NCI-H2107 (cell line): ENCODE results near the gene ATP5F1B.
"Not testable (repeated sequence)": the region's sequence is repeated elsewhere in the genome, so short reads cannot be mapped to it uniquely, and the experiment has no call there.

Experiments
- DNase-seq: peaks from one replicate; lab custom pipeline; 2025; lab: John Stamatoyannopoulos, UW

The ATP5F1B gene

DNA sequence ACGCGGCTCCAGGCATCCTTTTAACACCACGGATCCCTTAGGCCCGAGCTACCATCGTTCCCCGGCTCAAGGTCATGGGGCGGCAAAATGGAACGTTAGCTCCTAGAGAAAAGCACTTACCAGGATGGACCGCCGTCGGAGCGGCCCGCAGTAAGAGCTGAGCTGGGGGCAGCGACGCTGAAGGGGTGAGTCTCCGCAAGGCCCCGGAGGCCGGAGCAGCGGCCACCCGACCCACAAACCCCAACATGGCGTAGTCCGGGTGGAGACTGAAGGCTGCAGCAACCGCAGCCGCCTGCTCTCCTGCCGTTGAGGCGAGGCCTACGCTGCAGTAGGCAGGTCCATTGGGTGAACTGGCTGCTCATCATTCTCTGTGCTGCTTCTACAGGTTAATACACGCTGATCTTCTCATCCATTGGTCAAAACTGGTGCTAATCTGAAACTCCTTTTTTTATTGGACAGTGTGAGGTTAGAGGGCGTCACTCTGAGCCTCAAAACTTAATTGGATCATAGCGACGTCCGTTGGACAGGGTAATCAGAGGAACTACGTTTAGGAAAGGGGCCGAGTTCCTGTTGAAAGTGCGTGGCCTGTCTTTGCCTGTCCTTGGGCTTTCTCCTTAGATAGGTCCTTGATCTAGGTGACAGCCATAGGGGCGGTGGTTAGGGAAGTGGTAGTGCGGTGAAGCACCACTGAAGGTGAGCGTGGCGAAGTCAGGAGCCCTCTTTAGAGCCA lies at the start of gene ATP5F1B:
Gene ATP5F1B (minus strand): TSS at position 268 of the 730 bp plus-strand sequence. CDS start 21 bp downstream, at position 247.
- DNase-seq = peak; percentile 93

DNA sequence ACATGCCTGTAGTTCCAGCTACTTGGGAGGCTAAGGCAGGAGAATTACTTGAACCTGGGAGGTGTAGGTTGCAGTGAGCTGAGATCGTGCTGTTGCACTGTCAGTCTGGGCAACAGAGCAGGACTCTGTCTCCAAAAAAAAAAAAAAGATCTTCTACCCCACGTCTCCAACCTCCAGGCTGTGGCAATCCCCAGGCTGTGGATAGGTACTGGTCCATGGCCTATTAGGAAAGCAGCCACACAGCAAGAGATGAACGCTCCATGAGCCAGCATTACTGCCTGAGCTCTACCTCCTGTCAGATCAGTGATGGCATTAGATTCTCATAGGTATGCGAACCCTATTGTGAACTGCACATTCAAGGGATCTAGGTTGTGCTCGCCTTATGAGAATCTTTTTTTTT lies 48.4 kb upstream of the ATP5F1B start:
- DNase-seq = no peak

DNA sequence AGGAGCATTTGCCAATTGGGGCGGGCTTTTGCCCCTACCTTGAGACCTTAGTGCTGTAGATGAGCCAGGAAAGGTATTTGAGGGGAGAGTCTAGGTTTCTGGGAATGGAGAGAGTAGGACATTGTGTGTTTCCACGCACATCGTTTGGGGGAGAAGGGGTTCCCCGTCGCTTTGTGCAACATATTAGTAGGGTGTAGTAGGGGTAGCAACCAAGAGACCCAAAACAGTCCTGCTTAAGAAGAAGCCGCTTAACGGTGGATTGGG lies 43.0 kb upstream of the ATP5F1B start:
- no peak for DNase-seq

DNA sequence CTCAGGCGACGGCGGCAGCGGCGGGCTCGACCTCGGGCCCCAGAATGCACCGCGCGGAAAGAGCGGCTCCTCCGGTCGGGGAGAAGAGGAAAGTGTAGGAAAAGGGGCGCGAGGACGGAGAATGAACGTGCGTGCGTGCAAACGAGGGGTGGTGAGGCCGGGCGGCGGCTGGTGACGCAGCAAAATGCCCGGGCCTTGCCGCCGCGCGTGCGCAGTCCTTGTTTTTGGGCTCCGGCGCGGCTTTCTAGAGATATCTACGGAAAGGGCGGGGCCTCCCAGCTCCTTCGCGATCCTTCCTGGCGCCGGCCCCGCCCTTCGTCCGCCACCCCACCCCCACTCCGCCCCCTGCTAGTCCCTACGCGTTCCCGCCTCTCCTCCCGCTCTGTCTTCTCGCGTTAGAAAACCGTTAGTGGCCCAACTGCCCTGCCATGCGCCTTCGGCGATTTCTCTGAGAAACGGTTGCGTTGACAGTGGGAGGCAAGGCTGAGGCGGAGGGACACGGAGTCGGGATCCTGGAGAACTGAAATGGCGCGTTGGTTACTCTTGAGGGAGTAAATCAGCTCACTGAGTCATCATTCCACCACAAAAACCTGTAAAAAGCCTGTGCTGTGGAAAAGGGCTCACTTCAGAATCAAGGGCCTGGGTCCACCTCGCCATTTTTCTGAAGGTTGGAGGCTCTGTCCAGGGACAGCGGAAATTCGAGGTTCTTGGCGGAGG lies 42.5 kb upstream of the ATP5F1B start, which contains the start of gene PTGES3:
Gene PTGES3 (minus strand): TSS at position 156 of the 717 bp plus-strand sequence. CDS start 285 bp downstream, outside the sequence.
- DNase-seq = peak; percentile 97

DNA sequence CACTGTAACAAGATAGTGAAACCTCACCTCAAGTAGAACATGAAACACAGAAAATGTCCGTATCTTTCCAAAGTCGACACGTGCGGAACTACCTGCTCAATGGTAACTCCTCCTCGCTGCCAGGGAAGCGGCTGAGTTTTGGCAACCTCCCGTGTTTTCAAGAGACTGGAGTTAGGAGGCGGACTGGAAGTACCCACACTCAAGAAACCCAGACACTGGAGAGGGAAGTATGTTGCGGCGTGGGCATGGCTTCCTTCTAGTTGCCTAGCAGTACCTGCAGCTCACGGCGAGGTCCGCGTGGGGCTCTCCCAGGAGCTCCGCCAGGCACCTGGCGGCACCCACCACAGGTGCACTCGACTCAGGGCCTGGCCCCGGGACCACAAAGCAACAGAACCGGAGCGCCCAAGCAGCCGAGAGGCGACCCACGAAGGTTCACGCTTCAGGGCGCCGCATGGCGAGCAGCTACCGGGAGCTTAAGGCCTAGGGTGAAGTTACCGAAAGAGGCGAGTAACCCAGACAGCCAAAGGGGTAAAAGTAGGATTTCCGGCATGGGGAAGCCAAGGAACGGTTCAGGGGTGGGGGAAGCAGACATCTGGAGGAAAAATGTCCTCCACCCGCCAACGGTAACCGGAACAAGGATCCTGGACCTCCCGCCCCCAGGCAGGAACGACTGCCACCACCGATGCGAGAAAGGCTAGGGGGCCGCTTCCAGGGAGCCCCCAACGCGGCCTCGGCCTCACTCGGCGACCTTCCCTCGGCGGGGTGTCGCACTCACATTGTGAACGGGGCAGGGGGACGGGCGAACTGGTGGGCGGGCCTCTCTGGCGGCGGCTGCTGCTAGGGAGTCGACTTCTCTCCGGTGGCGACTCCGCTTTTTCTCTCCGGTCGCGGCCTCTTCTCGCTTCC lies 41.7 kb upstream of the ATP5F1B start:
- peak; percentile 27 for DNase-seq

DNA sequence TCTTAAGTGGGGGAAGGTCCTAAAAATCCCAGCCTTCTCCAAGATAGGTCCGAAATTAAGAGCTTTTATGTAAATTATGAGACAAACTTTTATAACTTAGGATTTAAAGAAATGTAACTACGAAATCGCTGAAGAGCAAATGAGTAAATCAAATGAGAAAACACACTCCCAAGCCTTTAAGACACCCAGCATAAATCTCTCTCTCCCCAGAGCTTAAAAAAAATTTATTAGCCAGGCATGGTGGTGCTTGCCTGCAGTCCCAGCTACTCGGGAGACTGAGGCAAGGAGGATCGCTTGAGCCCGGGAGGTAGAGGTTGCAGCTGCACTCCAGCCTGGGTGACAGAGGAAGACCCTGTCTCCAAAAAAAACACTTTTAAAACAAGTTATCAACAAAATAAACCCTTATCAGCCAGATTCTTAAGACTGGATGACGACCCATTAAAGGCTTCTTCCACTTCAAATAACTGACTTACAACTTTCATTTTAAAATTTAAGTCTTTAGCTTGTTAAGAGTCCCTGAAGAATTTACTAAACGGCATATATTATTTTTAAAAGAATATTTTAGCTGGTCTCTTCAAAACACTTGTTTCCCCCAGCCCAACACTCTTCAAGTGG lies 39.1 kb upstream of the ATP5F1B start:
- no peak for DNase-seq

DNA sequence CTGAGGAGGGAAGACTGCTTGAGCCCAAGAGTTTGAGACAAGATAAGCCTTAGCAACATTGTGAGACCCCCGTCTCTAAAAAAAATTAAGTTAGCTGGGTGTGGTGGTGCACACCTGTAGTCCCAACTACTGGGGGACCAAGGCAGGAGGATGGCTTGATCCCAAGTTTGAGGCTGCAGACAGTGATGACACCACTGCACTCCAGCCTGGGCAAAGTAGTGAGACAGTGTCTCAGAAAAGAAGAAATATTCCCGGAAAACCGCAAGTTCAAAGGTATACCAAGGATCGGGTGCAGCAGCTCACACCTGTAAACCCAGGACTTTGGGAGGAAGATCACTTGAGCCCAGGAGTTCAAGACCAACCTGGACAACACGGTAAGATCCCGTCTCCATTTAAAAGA lies 36.5 kb upstream of the ATP5F1B start:
- no peak for DNase-seq

DNA sequence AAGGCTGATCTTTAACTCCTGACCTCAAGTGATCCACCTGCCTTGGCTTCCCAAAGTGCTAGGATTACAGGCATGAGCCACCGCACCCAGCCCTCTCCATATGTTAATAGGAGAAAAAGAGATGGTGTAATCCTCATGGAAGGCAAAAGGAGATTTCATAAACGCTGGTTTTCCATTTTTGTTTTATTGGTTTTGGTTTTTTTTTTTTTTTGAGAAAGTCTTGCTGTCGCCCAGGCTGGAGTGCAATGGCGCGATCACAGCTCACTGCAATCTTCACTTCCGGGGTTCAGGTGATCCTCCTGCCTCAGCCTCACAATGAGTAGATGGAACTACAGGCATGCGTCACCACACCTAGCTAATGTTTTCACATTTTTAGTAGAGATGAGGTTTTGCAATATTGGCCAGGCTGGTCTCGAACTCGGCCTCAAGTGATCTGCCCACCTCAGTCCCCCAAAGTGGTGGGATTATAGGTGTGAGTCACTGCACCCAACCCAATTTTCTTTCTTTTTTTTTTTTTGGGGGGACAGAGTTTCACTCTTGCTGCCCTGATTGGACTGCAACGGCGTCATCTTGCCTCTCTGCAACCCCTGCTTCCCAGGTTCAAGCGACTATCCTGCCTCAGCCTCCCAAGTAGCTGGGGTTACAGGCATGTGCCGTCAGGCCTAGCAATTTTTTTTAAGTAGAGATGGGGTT lies 34.2 kb upstream of the ATP5F1B start:
- no peak for DNase-seq

DNA sequence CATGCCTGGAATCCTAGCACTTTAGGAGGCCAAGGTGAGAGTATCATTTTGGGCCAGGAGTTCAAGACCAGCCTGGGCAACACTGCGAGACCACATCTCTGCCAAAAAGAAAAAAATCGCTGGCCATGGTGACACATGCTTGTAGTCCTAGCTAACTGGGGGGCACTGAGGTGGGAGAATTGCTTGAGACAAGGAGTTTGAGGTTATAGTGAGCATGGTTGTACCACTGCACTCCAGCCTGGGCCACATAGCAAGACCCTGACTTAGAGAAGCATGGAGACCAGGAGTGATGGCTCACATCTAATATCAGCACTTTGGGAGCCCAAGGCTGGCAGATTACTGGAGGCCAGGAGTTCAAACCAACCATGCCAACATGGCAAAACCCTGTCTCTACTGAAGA lies 33.1 kb upstream of the ATP5F1B start:
- no peak for DNase-seq

DNA sequence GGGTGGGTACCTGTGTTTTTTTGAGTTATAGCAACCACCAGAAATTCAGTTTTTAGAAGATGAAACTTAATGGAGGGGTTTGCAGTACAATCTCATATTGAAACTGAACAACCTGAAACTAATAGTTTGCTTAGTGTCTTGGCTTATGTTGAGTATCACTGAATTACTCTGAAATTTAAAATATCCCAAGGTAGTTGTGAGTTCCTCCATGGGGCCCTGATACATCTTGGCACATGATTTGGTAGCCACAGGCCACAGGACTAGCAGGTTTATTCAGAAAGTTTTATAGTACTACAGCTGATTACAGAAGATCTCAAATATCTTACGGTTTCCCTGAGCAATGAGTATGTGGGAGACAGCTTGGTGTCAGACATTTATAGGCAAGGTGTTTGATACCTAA lies 31.9 kb upstream of the ATP5F1B start:
- DNase-seq = no peak

DNA sequence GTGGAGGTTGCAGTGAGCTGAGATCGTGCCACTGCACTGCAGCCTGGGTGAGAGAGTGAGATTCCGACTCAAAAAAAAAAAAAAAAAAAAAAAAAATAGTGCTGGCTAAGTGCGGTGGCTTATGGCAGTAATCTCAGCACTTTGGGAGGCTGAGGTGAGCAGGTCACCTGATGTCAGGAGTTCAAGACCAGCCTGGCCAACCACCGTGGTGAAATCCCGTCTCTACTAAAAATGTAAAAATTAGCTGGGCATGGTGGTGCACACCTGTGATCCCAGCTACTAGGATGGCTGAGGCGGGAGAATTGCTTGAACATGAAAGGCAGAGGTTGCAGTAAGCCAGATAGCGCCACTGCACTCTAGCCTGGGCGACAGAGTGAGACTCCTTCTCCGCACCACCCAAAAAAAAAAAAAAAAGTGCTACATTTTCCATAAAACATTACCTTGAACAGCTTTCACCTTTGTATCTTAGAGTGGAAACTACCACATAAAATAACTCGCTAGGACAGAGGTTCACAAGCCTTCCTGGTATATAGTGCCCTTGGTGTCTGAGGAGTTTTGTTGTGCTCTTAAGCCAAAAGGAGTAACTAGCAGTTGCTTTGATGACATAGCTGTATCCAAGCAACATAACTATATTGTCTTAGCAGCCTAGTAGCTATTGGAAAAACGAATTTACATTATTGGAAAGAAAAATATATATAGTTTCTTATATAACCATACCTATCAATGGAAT lies 31.2 kb upstream of the ATP5F1B start:
- DNase-seq = no peak

DNA sequence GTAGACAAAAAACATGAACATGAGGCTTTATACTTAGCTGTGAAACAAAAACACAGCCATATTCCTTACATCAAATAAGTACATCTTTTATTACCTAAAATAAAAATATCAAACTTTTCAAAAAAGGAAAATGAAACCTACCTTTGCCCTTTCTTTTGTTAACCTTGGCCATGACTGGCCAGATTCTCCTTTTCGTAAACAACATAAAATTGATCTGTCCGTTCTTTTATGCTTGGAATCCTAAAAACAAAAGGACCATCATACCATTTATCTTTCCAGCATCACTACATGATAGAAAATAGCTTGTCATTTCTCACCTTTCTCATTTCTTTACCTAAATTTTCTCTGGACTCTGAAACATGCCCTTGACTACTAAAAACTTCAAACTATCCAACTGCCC lies 25.8 kb upstream of the ATP5F1B start:
- no peak for DNase-seq

DNA sequence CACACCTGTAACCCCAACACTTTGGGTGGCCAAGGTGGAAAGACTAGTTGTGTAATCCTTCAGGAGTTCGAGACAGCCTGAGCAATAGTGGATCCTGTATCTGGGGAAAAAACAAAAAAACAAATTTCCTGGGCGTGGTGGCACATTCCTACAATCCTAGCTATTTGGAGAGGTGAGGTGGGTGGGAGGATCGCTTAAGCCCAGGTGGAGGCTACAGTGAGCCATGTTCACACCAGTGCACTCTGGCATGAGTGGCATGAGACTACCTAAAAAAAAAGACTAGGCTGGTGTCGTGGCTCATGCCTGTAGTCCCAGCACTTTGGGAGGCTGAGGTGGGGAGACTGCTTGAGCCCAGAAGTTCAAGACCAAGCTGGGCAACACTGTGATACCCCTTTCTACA lies 25.1 kb upstream of the ATP5F1B start:
- no peak for DNase-seq

DNA sequence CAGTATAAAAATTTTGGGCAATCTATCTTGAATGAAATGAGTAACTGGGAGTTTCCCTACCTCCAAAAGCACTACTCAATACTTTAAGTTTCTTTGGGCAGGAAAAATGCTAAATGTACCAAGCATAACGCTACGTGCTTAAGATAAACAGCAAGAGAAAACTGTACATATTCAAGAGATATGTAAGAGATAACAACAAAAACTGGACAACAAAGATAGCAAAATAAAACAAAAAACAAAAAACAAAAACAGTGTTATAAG lies 22.3 kb upstream of the ATP5F1B start:
- DNase-seq = no peak

DNA sequence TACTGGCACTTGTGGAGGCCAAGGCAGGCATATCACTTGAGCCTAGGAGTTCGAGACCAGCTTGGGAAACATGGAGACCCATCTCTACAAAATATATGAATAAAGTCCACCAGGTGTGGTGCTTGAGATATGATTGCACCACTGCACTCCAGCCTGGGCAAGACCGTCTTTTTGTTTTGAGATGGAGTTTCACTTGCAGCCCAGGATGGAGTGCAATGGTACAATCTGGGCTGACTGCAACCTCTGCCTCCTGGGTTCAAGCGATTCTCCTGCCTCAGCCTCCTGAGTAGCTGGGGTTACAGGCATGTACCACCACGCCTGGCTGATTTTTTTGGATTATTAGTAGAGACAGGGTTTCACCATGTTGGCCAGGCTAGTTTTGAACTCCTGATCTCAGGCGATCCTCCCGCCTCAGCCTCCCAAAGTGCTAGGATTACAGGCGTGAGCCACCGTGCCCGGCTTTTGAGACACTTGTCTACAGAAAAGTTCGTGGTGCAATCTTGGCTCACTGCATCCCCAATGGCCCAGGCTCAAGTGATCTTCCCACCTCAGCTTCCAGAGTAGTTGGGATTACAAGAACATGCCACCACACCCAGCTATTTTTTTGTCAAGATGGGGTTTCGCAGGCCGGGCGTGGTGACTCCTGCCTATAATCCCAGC lies 16.3 kb upstream of the ATP5F1B start:
- no peak for DNase-seq

DNA sequence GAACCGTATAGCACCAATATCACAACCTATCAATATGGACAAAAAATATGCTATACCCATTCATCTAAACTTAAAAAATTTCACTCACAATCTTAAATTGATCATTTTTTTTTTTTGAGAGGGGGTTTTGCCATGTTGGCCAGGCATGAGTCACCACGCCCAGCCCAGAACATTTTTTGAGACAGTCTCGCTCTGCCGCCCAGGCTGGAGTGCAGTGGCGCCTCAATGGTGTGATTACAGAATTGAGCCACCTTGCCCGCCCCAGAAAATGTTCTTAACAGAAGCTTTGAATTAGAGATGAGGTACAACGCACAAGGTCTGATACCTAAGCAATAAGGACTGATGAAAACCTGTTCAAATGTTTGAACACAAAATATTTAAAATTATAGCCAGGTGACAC lies 15.8 kb upstream of the ATP5F1B start:
- no peak for DNase-seq

DNA sequence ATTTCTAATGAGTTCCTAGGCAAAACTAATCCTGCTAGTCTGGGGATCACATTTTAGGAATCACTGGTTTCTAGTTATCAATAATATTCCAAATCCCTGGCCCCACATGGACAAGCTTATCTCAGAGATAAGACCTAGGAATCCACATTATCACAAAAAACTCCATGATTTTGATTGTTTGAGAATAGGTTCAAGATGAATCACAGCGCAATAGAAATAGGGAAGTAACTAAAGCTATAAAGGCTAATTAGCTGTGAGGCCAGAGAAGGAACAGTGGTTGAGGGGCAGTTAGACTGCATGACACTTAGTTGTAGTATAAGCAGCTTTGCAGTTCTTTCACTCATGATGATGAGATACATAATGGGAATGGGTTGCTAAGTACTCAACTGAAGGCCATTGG lies 13.1 kb upstream of the ATP5F1B start:
- DNase-seq = no peak

DNA sequence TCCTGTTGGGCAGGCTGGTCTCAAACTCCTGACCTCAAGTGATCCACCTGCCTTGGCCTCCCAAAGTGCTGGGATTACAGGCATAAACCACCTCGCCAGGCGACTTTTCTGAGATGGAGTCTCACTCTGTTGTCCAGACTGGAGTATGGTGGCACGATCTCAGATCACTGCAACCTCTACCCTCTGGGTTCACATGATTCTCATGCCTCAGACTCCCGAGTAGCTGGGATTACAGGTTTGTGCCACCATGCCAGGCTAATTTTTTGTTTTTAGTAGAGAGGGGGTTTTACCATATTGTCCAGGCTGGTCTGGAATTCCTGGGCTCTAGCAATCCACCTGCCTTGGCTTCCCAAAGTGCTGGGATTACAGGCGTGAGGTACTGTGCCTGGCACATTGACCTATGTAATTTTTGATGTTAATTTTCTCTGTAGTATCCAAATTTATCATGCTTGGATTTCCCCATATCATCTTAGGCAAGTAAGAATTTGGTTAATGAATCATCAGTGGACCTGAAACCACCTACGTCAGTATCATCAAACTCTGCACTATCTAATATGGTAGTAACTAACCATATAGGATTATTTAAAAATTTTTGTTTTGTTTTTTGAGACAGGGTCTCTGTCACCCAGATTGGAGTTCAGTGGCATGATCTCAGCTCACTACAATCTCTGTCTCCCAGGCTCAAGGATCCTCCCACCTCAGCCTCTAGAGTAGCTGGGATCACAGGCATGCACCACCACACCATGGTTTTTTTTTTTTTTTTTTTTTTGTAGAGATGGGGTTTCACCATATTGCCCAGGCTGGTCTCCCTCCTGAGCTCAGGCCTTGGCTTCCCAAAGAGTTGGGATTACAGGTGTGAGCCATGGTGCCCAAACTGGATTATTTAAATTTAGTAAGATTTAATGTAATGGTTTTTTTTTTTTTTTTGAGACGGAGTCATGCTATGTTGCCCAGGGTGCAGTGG lies 11.9 kb upstream of the ATP5F1B start:
- no peak for DNase-seq

DNA sequence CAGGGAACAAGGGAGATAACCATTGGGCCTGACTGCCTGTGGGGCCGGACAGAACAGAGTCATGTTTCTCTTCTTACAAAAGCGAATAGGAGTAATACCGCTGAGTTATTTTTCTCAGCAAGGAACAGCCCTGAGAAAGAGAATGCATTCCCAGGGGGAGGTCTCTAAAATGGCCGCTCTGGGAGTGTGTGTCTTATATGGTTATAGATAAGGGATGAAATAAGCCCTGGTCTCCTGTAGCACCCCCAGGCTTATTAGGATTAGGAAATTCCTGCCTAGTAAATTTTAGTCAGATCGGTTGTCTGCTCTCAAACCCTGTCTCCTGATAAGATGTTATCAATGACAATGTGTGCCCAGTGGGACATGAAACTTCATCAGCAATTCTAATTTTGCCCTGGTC lies 8.0 kb upstream of the ATP5F1B start:
- DNase-seq = not testable (repeated sequence)

DNA sequence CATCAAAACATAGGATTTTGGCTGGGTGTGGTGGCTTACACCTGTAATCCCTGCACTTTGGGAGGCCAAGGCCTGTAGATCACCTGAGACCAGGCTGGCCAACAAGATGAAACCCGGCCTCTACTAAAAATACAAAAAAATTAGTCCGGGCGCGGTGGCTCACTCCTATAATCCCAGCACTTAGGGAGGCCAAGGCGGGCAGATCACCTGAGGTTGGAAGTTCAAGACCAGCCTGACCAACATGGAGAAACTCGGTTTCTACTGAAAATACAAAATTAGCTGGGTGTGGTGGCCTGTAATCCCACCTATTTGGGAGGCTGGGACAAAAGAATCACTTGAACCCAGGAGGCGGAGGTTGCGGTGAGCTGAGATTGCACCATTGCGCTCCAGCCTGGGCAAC lies 2.2 kb upstream of the ATP5F1B start:
- DNase-seq = not testable (repeated sequence)
